Central memory CD4-positive, alpha-beta T cell (primary cell): Measurements from ENCODE around the gene CCDC102A.
"Not testable (repeated sequence)": the region's sequence is repeated elsewhere in the genome, so short reads cannot be mapped to it uniquely, and the experiment has no call there.

ENCODE experiments used
- DNase-seq: peaks from one replicate; pipeline ENCODE4 v3.0.0; 2022

CCDC102A gene

GRCh38 chr16:57499941-57500340 lies 36.4 kb downstream of the CCDC102A start:
- not testable (repeated sequence) for DNase-seq

- no peak for DNase-seq
Measured at GRCh38 chr16:57498031-57498430, 38.3 kb downstream of the CCDC102A start.

DNA sequence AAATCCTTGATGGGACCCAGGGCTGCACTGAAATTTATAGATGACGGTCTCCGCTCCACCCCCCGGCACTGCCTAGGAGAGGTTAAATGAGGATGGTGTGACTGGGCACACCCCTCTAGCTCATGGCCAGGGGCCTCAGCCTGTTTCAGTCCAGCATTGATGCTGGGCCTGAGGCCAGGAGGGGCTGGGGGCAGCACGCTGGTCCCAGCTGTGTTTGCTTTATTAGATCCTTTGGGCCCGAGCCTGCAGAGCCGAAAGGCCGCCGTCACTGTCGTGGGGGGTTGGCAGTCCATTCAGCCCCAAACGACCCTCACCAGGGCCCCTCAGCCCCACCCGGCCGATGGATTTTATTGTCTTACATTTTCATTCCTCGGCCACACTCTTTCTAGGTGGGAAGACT lies 39.2 kb downstream of the CCDC102A start:
- no peak for DNase-seq

DNA sequence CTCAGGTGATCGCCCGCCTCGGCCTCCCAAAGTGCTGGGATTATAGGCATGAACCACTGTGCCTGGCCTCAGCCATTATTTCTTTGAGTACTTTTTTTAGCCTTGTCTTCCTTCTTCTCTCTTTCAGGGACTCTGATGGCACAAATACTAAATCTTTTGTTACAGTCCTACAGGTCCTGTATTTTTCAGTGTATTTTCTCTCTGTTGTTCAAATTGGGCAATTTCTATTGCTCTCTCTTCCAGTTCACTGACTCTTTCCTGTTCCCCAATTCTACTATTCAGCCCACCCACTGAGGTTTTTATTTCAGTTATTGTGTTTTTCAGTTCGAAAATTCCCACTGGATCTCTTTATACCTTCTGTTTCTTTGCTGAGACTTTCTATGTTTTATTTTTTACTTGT lies 42.6 kb downstream of the CCDC102A start:
- no peak for DNase-seq

GRCh38 chr16:57489229-57489628 lies 47.1 kb downstream of the CCDC102A start:
- DNase-seq: no peak

GRCh38 chr16:57486858-57487834 lies 49.2 kb downstream of the CCDC102A start:
- DNase-seq: no peak

DNA sequence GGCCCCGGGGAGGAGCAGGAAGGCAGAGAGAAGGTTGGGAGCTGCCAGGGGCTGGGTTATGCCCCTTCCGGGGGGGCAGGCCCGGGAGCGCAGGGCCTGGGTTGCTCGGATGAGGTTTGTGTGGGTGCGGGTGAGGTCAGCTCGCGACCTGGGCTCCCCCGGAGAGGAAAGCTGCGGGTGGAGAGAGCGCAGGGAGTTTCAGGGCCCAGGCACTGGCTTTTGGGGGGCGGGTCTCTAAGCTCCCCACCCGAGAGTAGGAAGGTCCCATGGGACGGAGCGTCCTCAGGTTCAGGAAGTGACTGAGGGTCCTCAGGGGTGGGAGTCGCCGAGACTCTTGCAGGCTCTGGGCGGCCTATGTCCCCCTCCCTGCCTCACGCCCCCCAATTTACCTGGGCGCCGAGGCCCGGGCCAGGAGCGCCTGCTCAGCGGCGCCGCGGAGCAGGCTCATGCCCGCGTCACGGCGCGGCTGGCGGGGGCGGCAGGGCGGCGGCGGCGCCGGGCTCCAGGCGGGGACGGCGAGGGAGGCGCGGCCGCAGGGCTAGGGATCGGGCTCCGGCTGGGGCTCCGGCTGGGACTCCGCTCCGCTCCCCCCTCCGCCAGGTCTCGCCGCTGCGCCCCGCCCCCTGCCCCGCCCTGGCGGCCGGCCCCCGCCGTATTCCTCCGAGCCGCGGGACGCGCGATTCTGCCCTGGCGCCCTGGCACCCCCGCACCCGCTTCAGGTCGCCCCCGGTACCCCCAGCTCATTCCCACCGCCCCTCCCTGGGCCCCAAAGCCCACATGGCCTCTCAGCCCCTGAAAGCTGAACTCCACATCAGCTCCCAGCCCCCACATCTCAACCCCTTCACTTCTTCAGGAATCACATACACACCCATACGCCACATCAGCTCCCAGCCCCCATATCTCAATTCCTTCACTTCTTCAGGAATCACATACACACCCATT lies 50.2 kb downstream of the CCDC102A start, which contains the start of gene DOK4:
TSS of gene DOK4 (minus strand) at position 578 of the 942 bp plus-strand sequence. CDS start 6,986 bp downstream, outside the sequence.
- DNase-seq: peak; percentile 63

- no peak for DNase-seq
Measured at GRCh38 chr16:57485091-57485915, 51.1 kb downstream of the CCDC102A start.

- DNase-seq: no peak
Measured at GRCh38 chr16:57484515-57485005, 51.8 kb downstream of the CCDC102A start.

- DNase-seq: no peak
Measured at GRCh38 chr16:57483725-57484514, 52.5 kb downstream of the CCDC102A start.

DNA sequence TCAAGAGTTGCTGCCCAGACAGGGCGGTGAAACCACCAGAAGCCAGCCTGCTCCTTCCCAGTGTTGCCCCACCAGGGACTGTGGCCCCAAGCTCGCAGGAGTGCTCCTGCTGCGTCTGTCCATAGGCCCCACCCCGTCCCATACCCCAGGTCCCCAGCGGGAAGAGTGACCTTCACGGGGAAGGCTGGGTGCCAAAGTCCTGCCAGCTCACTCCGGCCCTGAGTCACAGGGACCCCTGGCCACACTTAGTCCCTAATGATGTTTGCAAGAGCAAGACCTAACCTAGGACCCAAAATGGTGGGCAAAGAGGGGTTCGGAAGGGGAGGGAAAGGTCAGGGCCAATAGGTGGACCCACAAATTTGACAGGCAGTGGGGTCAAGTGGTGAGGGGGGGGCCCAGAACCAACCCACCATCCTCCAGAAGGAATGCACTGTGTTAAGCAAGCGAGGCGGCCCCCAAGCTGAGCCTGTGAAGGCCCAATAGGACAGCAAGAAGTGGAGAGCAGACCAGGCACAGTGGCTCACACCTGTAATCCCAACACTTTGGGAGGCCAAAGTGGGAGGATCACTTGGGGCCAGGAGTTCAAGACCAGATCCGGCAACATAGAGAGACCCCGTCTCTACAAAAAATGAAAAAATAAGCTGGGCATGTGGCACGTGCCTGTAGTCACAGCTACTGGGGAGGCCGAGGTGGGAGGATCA lies 53.4 kb downstream of the CCDC102A start:
- DNase-seq: no peak

DNA sequence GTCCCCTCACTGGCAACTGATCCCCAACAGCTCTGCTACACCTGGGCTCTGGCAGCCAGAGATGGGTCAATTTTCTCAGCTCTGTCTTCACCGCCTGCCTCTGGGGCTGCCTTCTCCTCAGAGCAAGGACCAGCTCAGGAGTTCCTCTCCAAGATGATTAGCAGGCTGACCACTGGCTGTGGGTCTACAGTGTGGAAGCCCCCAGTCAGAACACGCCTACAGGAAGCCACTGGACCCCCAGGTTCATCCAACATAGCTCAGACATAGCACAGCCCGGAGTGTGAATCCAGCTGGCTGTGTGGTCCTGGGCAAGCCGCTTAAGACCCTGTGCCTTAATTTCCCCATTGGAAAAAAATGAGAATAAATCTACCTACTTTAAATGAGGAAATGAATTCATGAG lies 55.0 kb downstream of the CCDC102A start:
- DNase-seq: no peak

GRCh38 chr16:57480754-57481230 lies 55.6 kb downstream of the CCDC102A start:
- DNase-seq: no peak

- no peak for DNase-seq
Measured at GRCh38 chr16:57479976-57480753, 56.2 kb downstream of the CCDC102A start.

DNA sequence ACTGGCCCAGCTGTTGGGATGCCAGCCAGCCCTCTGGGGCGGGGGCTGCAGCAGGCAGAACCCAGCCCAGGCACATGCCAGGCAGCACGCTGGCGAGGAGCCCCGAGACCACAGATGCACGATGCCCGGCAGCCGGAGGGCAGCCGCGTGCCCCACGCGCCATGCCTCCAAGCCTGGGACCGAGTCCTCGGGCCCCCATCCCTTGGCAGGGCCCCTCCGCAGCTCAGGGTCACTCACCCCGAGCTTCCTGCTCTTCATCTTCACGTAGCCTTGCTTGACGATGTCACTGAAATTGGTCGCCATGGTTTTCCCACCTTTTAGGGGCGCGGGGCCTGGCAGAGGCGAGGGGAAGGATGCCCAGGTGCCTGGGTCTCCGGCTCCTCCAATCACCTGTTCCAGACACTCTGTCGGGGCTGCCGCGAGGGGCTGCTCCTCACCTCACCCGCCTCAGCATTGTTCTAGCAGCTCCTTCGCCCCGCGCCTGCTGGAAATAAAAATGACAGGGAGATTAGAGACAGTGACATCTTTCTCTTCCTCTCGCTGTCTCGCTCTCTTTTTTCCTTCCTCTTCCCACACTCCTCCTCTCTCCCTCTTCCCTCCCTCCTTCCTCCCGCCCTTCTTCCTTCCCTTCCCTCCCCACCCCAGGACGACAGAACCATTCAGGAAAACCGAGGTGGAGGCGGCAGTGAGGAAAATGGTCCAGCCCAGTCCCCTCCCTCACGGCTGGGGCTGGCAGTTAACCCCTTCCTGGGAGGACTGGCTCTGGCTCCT lies 57.0 kb downstream of the CCDC102A start:
- no peak for DNase-seq

- DNase-seq: no peak
Measured at GRCh38 chr16:57478396-57479204, 57.8 kb downstream of the CCDC102A start.

DNA sequence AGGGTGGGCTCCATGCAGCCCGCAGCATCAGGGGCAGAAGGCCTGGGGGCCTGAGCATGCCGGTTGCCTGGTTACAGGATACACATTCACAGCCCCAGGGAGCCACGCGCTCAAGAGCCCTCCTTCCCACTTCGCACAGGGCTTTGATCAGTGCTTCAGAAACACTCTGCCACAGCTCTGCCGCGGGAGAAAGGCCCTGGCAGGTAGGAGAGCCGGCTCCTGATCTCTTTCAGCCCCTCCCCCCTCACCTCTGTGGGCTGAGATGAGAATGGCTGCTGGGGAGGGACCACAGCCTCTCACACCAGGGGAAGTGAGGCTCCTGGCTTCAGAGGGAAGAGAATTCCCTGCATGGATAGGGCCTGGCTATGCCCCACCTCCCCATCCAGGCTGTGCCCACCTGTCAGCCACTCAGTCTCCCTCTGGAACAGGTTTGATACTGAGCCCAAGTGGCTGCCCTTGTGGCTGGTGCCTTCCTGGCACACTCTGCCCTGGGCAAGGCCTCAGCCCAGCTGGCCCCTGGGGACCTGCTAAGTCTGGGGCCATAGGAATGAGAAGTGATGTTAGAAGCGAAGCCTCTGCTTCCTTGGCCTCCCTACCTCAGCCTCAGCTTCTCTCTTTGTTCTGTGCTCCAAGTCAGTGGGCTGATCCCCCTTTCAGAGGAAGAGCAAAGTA lies 58.7 kb downstream of the CCDC102A start:
- no peak for DNase-seq
